ENCODE data around the gene KRTAP1-3. TPM values are rescaled to one million over a fixed set of nuclear protein-coding genes. Genes with fewer than 3 reads are reported as not detected.

KRTAP1-3 gene
- total and polyA plus RNA-seq, 2 donors (not counting 1 experiment from before 2014, with no cell fraction given): not detected

- no peaks in the 10 kb centered on the region for H3K27me3 ChIP-seq (replicated peaks in 1 of 4; ENCODE audit: control extremely low read depth in 1 of 4, control insufficient read depth in 3 of 4, insufficient read depth in 4 of 4, low read length in 3 of 4)
- H3K4me1 ChIP-seq (ENCODE audit: control insufficient read depth in 2 of 2, insufficient read depth in 2 of 2, low read length in 2 of 2): no peaks in the 10 kb centered on the region
- H3K4me2 ChIP-seq (replicated peaks; ENCODE audit: low read depth, low read length, poor library complexity, severe bottlenecking): no peak overlapping the region
- no peak overlapping the region for H3K27ac ChIP-seq (ENCODE audit: low read length in 2 of 2)
- H3K9ac ChIP-seq (ENCODE audit: low read length): no peak overlapping the region
- no peaks in the 10 kb centered on the region for H3K36me3 ChIP-seq (replicated peaks in 1 of 2; ENCODE audit: control extremely low read depth in 1 of 2, control insufficient read depth in 1 of 2, extremely low read depth in 1 of 2, insufficient read depth in 2 of 2, low read length in 1 of 2)
- intact Hi-C loops (cut with micrococcal nuclease): no loop called here
- DNase-seq (no peak), ATAC-seq (ENCODE audit: low read depth) (no peak)
- no peak overlapping the region for H2AFZ ChIP-seq (ENCODE audit: insufficient read depth, low read depth, low read length, poor library complexity, severe bottlenecking)
- H3K27me3 Mint-ChIP-seq: peaks cover 14% of the 10 kb centered on the region
- TF ChIP-seq CTCF (IDR thresholded peaks at IDR 0.05): no peak
- no peak for TF ChIP-seq EZH2 (IDR thresholded peaks at IDR 0.05; ENCODE audit: borderline replicate concordance, insufficient read depth, low read depth, low read length, poor library complexity, severe bottlenecking)
- H3K27ac Mint-ChIP-seq: no peak overlapping the region
- no peaks in the 10 kb centered on the region for H4K20me1 ChIP-seq (ENCODE audit: control insufficient read depth, insufficient read depth, low read length, poor library complexity, severe bottlenecking)
- H3K9me3 ChIP-seq (ENCODE audit: control extremely low read depth in 1 of 3, control insufficient read depth in 2 of 3, insufficient read depth in 1 of 3, low read length in 2 of 3): no peaks in the 10 kb centered on the region
- ChIA-PET POLR2A (no interaction called here), CTCF (no interaction called here)
- H3K9me3 Mint-ChIP-seq (ENCODE audit: insufficient read depth): no peaks in the 10 kb centered on the region
- 89% methylated on average over 4 of the region's 7 CpGs for WGBS (ENCODE audit: insufficient coverage)
- H3K4me3 Mint-ChIP-seq: no peak overlapping the region
- H3K79me2 ChIP-seq (ENCODE audit: control insufficient read depth, insufficient read depth, low read length): no peaks in the 10 kb centered on the region
- no peaks in the 10 kb centered on the region for H3K4me1 Mint-ChIP-seq
- H3K4me3 ChIP-seq (ENCODE audit: control extremely low read depth in 1 of 5, extremely low read depth in 1 of 5, insufficient read depth in 1 of 5, low read depth in 2 of 5, low read length in 4 of 5): no peak overlapping the region
These were observed 19.2 kb downstream of the KRTAP1-3 start for GRCh38 chr17:41015454-41015853.

GRCh38 chr17:41013606-41014005 is 21.1 kb downstream of the KRTAP1-3 start:
- POLR2A ChIA-PET: no interaction called here
- DNase-seq (no peak), ATAC-seq (ENCODE audit: low read depth) (no peak)
- peaks cover 14% of the 10 kb centered on the region for H3K27me3 Mint-ChIP-seq
- H3K27ac Mint-ChIP-seq: no peak overlapping the region
- TF ChIP-seq CTCF (IDR thresholded peaks at IDR 0.05) (no peak), EZH2 (IDR thresholded peaks at IDR 0.05; ENCODE audit: borderline replicate concordance, insufficient read depth, low read depth, low read length, poor library complexity, severe bottlenecking) (no peak)
- Histone ChIP-seq H3K27me3 (replicated peaks in 1 of 4; ENCODE audit: control extremely low read depth in 1 of 4, control insufficient read depth in 3 of 4, insufficient read depth in 4 of 4, low read length in 3 of 4) (no peaks in the 10 kb centered on the region), H3K4me2 (replicated peaks; ENCODE audit: low read depth, low read length, poor library complexity, severe bottlenecking) (no peak overlapping the region), H3K4me1 (ENCODE audit: control insufficient read depth in 2 of 2, insufficient read depth in 2 of 2, low read length in 2 of 2) (no peaks in the 10 kb centered on the region), H2AFZ (ENCODE audit: insufficient read depth, low read depth, low read length, poor library complexity, severe bottlenecking) (no peak overlapping the region), H3K9me3 (ENCODE audit: control extremely low read depth in 1 of 3, control insufficient read depth in 2 of 3, insufficient read depth in 1 of 3, low read length in 2 of 3) (no peaks in the 10 kb centered on the region), H3K27ac (ENCODE audit: low read length in 2 of 2) (no peak overlapping the region), H4K20me1 (ENCODE audit: control insufficient read depth, insufficient read depth, low read length, poor library complexity, severe bottlenecking) (no peaks in the 10 kb centered on the region), H3K4me3 (ENCODE audit: control extremely low read depth in 1 of 5, extremely low read depth in 1 of 5, insufficient read depth in 1 of 5, low read depth in 2 of 5, low read length in 4 of 5) (no peak overlapping the region), H3K9ac (ENCODE audit: low read length) (no peak overlapping the region), H3K36me3 (replicated peaks in 1 of 2; ENCODE audit: control extremely low read depth in 1 of 2, control insufficient read depth in 1 of 2, extremely low read depth in 1 of 2, insufficient read depth in 2 of 2, low read length in 1 of 2) (no peaks in the 10 kb centered on the region), H3K79me2 (ENCODE audit: control insufficient read depth, insufficient read depth, low read length) (no peaks in the 10 kb centered on the region)
- CTCF ChIA-PET: no interaction called here
- no peaks in the 10 kb centered on the region for H3K9me3 Mint-ChIP-seq (ENCODE audit: insufficient read depth)
- no peak overlapping the region for H3K4me3 Mint-ChIP-seq
- intact Hi-C loops (cut with micrococcal nuclease): no loop called here
- 83% methylated on average over 1 of the region's 1 CpG for WGBS (ENCODE audit: insufficient coverage)
- no peaks in the 10 kb centered on the region for H3K4me1 Mint-ChIP-seq
